ENCODE data around the gene ZNF827.

The ZNF827 gene

DNA sequence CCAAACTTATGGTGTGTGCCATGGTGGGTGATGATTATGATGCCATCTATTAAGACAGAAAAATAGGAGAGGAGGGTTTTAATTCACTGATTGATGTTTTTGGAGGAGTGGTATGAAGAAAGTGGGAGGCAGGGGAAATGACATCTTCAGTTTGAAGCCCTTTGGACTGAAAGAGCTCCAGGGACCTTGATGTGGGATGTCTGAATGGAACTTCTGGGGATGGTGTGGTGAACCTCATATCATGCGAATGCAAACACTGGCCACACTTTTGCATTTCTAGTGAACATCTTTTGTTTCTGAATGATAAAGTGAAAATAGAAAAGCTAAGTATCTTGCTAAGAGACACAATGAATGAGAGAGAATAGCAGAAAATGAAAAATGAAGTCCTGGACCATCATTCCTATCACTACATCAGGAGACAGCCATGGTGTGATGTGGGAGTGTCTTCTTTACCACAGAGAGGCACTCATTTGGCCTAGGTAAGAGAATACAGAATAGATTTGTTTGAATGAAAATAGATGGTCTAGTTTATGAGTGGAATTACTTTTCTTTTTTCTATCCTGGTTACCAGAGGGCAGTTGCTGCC, 123.5 kb downstream of the ZNF827 start:
- no peaks in the 10 kb centered on the region for H3K4me1 ChIP-seq (ENCODE audit: control insufficient read depth in 1 of 2, insufficient read depth in 1 of 2, low read depth in 1 of 2, low read length in 1 of 2)
- H3K36me3 ChIP-seq = no peaks in the 10 kb centered on the region
- H3K27ac ChIP-seq = no peak overlapping the region
- H3K9me3 ChIP-seq = no peaks in the 10 kb centered on the region
- TF ChIP-seq CTCF (IDR thresholded peaks at IDR 0.05) = no peak
- no peaks in the 10 kb centered on the region for H3K27me3 ChIP-seq
- no peak overlapping the region for H3K4me3 ChIP-seq (ENCODE audit: low read depth in 1 of 2, low read length in 1 of 2)

- H3K4me1 ChIP-seq (ENCODE audit: control insufficient read depth in 1 of 2, insufficient read depth in 1 of 2, low read depth in 1 of 2, low read length in 1 of 2) = no peaks in the 10 kb centered on the region
Observed at GRCh38 chr4:145814246-145814645, 124.4 kb downstream of the ZNF827 start.

GRCh38 chr4:145812919-145813318, 125.7 kb downstream of the ZNF827 start:
- Histone ChIP-seq H3K4me3 (ENCODE audit: low read depth in 1 of 2, low read length in 1 of 2) (no peak overlapping the region), H3K27me3 (no peaks in the 10 kb centered on the region), H3K4me1 (ENCODE audit: control insufficient read depth in 1 of 2, insufficient read depth in 1 of 2, low read depth in 1 of 2, low read length in 1 of 2) (no peaks in the 10 kb centered on the region), H3K27ac (no peak overlapping the region), H3K36me3 (no peaks in the 10 kb centered on the region), H3K9me3 (no peaks in the 10 kb centered on the region)
- TF ChIP-seq CTCF (IDR thresholded peaks at IDR 0.05) = no peak

More at GRCh38 chr4:145814246-145814645, 124.4 kb downstream of the ZNF827 start:
- no peak for TF ChIP-seq CTCF (IDR thresholded peaks at IDR 0.05)
- Histone ChIP-seq H3K27me3 (no peaks in the 10 kb centered on the region), H3K36me3 (no peaks in the 10 kb centered on the region), H3K4me3 (ENCODE audit: low read depth in 1 of 2, low read length in 1 of 2) (no peak overlapping the region), H3K27ac (no peak overlapping the region), H3K9me3 (no peaks in the 10 kb centered on the region)

GRCh38 chr4:145808848-145809512, 129.6 kb downstream of the ZNF827 start:
- Histone ChIP-seq H3K27me3 (no peaks in the 10 kb centered on the region), H3K9me3 (no peaks in the 10 kb centered on the region), H3K4me3 (ENCODE audit: low read depth in 1 of 2, low read length in 1 of 2) (no peak overlapping the region), H3K27ac (no peak overlapping the region), H3K36me3 (no peaks in the 10 kb centered on the region), H3K4me1 (ENCODE audit: control insufficient read depth in 1 of 2, insufficient read depth in 1 of 2, low read depth in 1 of 2, low read length in 1 of 2) (peaks cover 0 to 2% of the 10 kb centered on the region in 2 experiments)
- no peak for TF ChIP-seq CTCF (IDR thresholded peaks at IDR 0.05)

GRCh38 chr4:145808021-145808650, 130.5 kb downstream of the ZNF827 start:
- no peak overlapping the region for H3K4me3 ChIP-seq (ENCODE audit: low read depth in 1 of 2, low read length in 1 of 2)
- peaks cover 0 to 2% of the 10 kb centered on the region in 2 experiments for H3K4me1 ChIP-seq (ENCODE audit: control insufficient read depth in 1 of 2, insufficient read depth in 1 of 2, low read depth in 1 of 2, low read length in 1 of 2)
- H3K36me3 ChIP-seq = no peaks in the 10 kb centered on the region
- no peaks in the 10 kb centered on the region for H3K9me3 ChIP-seq
- TF ChIP-seq CTCF (IDR thresholded peaks at IDR 0.05) = no peak
- H3K27ac ChIP-seq = no peak overlapping the region
- H3K27me3 ChIP-seq = no peaks in the 10 kb centered on the region
